RWPE2 (cell line): ENCODE data around the gene DDX4.
A peak's percentile ranks its signal among the peaks of the same experiment; 100 is the strongest.
"Not testable (repeated sequence)": the region's sequence is repeated elsewhere in the genome, so short reads cannot be mapped to it uniquely, and the experiment has no call there.

ENCODE experiments used
- ATAC-seq: fragments of 200-7000 bp; cut with Tn5 transposase; 3 replicates; pipeline ENCODE4 v1.9.1; 2021; ENCODE audit warnings: low read depth
- DNase-seq: peaks from one replicate; pipeline ENCODE4 v3.0.0-alpha.2; 2020; ENCODE audit warnings: low spot score
- H3K27ac ChIP-seq: fragments of 450-650 bp; 2 replicates; pipeline ENCODE4 v1.5.1; 2017; ENCODE audit warnings: mild to moderate bottlenecking; ENCODE audit not compliant: poor library complexity, severe bottlenecking
- H3K27me3 ChIP-seq: fragments of 250-450 bp; sonication (Bioruptor Pico); 2 replicates; pipeline ENCODE4 v1.5.1; 2021; ENCODE audit warnings: mild to moderate bottlenecking, moderate library complexity; ENCODE audit not compliant: insufficient read depth, poor library complexity, severe bottlenecking
- H3K36me3 ChIP-seq: fragments of 250-450 bp; sonication (Bioruptor Pico); 2 replicates; pipeline ENCODE4 v1.5.1; 2020; ENCODE audit warnings: low read depth, mild to moderate bottlenecking, moderate library complexity
- H3K4me1 ChIP-seq: fragments of 250-450 bp; sonication (Bioruptor Pico); 2 replicates; pipeline ENCODE4 v1.5.1; 2021; ENCODE audit warnings: mild to moderate bottlenecking, moderate library complexity; ENCODE audit not compliant: insufficient read depth, poor library complexity, severe bottlenecking
- H3K4me3 ChIP-seq: fragments of 250-450 bp; sonication (Bioruptor Pico); 2 replicates; pipeline ENCODE4 v1.5.1; 2021; ENCODE audit warnings: mild to moderate bottlenecking, moderate library complexity; ENCODE audit not compliant: severe bottlenecking
- H3K9me3 ChIP-seq: fragments of 250-450 bp; sonication (Bioruptor Pico); 2 replicates; pipeline ENCODE4 v1.5.1; 2021; ENCODE audit warnings: mild to moderate bottlenecking, moderate library complexity; ENCODE audit not compliant: severe bottlenecking
- TF ChIP-seq, protein P1 (sequence below): fragments of 450-650 bp; IDR thresholded peaks from one replicate; pipeline ENCODE4 v1.5.1; 2017; ENCODE audit warnings: mild to moderate bottlenecking, moderate library complexity; ENCODE audit not compliant: poor library complexity, severe bottlenecking

Gene DDX4

DNA sequence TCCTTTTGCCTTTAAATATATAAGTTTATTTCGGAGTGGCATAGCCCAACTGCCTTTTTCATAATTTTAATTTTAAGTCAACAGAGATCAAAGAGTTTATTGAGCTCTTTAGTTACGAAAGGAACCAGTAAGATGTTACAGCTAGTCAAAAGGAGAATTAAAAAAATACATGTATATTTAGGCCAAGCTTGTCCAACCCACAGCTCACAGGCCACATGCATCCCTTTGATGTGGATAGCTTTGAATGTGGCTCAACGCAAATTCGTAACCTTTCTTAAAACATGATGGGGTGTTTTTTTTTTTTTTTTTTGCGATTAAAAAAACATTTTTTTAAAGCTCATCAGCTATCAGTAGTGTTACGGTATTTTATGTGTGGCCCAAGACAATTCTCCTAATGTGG, 63.1 kb downstream of the DDX4 start:
- ATAC-seq (no peak), DNase-seq (no peak)
- no peaks in the 10 kb centered on the region for H3K36me3 ChIP-seq
- no peaks in the 10 kb centered on the region for H3K27me3 ChIP-seq
- TF ChIP-seq, protein P1, sequence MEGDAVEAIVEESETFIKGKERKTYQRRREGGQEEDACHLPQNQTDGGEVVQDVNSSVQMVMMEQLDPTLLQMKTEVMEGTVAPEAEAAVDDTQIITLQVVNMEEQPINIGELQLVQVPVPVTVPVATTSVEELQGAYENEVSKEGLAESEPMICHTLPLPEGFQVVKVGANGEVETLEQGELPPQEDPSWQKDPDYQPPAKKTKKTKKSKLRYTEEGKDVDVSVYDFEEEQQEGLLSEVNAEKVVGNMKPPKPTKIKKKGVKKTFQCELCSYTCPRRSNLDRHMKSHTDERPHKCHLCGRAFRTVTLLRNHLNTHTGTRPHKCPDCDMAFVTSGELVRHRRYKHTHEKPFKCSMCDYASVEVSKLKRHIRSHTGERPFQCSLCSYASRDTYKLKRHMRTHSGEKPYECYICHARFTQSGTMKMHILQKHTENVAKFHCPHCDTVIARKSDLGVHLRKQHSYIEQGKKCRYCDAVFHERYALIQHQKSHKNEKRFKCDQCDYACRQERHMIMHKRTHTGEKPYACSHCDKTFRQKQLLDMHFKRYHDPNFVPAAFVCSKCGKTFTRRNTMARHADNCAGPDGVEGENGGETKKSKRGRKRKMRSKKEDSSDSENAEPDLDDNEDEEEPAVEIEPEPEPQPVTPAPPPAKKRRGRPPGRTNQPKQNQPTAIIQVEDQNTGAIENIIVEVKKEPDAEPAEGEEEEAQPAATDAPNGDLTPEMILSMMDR: no peak
- H3K27ac ChIP-seq: no peak overlapping the region
- H3K4me1 ChIP-seq: no peaks in the 10 kb centered on the region
- H3K9me3 ChIP-seq: no peaks in the 10 kb centered on the region
- H3K4me3 ChIP-seq: no peak overlapping the region

DNA sequence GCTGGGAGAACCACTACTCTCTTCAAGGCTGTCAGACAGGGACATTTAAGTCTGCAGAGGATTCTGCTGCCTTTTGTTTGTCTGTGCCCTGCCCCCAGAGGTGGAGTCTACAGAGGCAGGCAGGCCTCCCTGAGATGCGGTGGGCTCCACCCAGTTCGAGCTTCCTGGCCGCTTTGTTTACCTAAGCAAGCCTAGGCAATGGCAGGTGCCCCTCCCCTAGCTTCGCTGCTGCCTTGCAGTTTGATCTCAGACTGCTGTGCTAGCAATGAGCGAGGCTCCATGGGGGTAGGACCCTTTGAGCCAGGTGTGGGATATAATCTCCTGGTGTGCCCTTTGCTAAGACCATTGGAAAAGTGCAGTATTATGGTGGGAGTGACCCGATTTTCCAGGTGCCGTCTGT, 71.0 kb downstream of the DDX4 start:
- not testable (repeated sequence) for H3K9me3 ChIP-seq, H3K36me3 ChIP-seq, H3K4me3 ChIP-seq, H3K4me1 ChIP-seq, ATAC-seq, H3K27ac ChIP-seq, DNase-seq, H3K27me3 ChIP-seq

DNA sequence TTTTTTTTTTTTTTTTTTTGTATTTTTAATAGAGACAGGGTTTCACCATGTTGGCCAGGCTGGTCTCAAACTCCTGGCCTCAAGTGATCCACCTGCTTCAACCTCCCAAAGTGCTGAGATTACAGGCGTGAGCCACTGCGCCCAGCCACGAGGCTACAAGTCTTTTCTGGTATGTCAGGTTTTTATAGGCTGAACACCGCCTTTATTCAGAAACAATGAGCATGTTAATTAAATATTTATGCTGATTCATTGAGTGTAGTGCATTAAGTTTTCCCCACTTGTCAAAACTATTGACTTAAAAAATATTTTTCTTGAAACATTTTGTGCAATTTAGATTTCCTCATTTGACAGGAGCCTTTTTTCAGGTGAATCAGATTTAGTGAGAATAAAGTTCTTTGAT, 78.1 kb downstream of the DDX4 start:
- not testable (repeated sequence) for H3K4me1 ChIP-seq, ATAC-seq, H3K36me3 ChIP-seq, H3K4me3 ChIP-seq, H3K9me3 ChIP-seq, H3K27ac ChIP-seq, DNase-seq, H3K27me3 ChIP-seq

DNA sequence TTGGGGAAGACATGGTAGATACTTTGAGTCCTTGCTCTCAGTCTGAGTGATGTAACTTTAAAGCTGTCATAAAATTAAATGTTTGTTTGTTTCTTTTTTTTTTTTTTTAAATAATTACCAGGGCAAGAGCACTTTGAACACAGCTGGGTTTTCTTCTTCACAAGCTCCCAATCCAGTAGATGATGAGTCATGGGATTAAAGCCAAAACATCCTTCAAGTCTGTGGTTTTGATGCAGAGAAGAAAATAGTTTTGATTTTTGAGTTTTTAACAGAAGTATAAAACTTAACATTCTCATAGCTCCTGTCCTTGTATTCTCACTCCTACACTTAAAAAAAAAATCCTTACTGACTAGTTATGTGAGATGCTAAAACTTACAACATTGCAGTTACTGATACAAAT, 78.5 kb downstream of the DDX4 start:
- no peak overlapping the region for H3K4me3 ChIP-seq
- H3K36me3 ChIP-seq: no peaks in the 10 kb centered on the region
- no peak for DNase-seq
- H3K27ac ChIP-seq: no peak overlapping the region
- peak; percentile 70 for ATAC-seq
- TF ChIP-seq, protein P1: no peak
- H3K27me3 ChIP-seq: peaks cover 3% of the 10 kb centered on the region
- H3K9me3 ChIP-seq: no peaks in the 10 kb centered on the region
- no peaks in the 10 kb centered on the region for H3K4me1 ChIP-seq

DNA sequence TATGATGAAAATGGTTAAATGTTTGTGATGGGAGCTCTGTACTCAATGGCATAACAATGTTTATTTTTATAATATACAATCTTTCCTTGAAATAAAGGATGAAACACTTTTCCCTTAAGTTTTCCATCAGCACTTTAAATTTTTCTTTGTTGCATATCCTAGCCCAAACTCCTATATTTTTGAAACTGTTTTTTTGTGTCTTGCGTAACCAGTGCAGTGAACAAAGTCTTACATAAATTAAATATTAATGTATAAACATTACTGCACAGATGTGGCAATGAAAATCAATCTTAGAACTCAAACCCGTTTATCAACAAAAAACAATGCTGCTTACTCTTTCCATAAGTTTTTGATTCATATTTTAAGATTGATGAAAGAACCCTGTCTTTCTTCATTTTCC, 79.2 kb downstream of the DDX4 start:
- ATAC-seq: no peak

DNA sequence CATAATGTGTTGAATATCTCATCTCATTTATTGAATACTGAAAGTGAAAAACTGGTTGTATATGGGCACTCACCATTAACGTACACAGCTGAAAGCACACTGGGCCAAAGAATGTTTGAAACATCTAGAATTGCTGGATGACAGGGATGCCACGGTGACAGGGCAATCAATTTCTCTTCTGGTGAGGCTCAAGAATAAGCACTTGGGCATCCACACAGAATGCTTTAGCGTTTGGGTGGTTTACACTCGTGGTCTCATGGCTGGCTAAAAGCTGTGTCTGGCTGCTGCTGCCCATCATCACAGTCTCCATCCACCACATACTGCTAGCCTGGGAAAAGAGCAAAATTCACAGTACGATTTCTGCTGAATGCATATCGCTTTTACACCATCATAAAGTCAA, 82.6 kb downstream of the DDX4 start:
- TF ChIP-seq, protein P1: no peak
- DNase-seq (no peak), ATAC-seq (no peak)
- no peaks in the 10 kb centered on the region for H3K9me3 ChIP-seq
- H3K27me3 ChIP-seq: no peaks in the 10 kb centered on the region
- no peak overlapping the region for H3K27ac ChIP-seq
- no peak overlapping the region for H3K4me3 ChIP-seq
- H3K36me3 ChIP-seq: no peaks in the 10 kb centered on the region
- H3K4me1 ChIP-seq: no peaks in the 10 kb centered on the region

More for the DNA sequence above, 79.2 kb downstream of the DDX4 start:
- DNase-seq: no peak
- Histone ChIP-seq H3K9me3 (no peaks in the 10 kb centered on the region), H3K27ac (no peak overlapping the region), H3K4me3 (no peak overlapping the region), H3K4me1 (no peaks in the 10 kb centered on the region), H3K36me3 (no peaks in the 10 kb centered on the region), H3K27me3 (no peaks in the 10 kb centered on the region)
- TF ChIP-seq, protein P1: no peak
